Ishikawa (cell line): ENCODE results near the gene DYNLL2.

Experiments
- CEBPB ChIP-seq: IDR thresholded peaks from 2 replicates; pipeline ENCODE4 v1.6.1; 2012
- CREB1 ChIP-seq: IDR thresholded peaks from 2 replicates; pipeline ENCODE4 v1.6.1; 2012; ENCODE audit warnings: low read depth
- EGR1 ChIP-seq: IDR thresholded peaks from 2 replicates; pipeline ENCODE4 v1.6.1; 2012
- EP300 ChIP-seq: IDR thresholded peaks from 2 replicates; pipeline ENCODE4 v1.6.1; 2012; ENCODE audit warnings: borderline replicate concordance
- FOXM1 ChIP-seq: IDR thresholded peaks from 2 replicates; pipeline ENCODE4 v1.6.1; 2012; ENCODE audit warnings: low read depth, borderline replicate concordance
- NFIC ChIP-seq: IDR thresholded peaks from 2 replicates; pipeline ENCODE4 v1.6.1; 2012
- RAD21 ChIP-seq: IDR thresholded peaks from 2 replicates; pipeline ENCODE4 v1.6.1; 2012; ENCODE audit warnings: low read depth
- TAF1 ChIP-seq: IDR thresholded peaks from 2 replicates; pipeline ENCODE4 v1.6.1; 2012; ENCODE audit warnings: low read depth, mild to moderate bottlenecking
- TCF12 ChIP-seq: IDR thresholded peaks from 2 replicates; pipeline ENCODE4 v1.6.1; 2012; ENCODE audit warnings: low read depth
- TEAD4 ChIP-seq: IDR thresholded peaks from 2 replicates; pipeline ENCODE4 v1.6.1; 2012
- YY1 ChIP-seq: IDR thresholded peaks from 2 replicates; pipeline ENCODE4 v1.6.1; 2012; ENCODE audit warnings: low read depth
- ZBTB7A ChIP-seq: IDR thresholded peaks from 2 replicates; pipeline ENCODE4 v1.6.1; 2012; ENCODE audit warnings: low read depth
- TF ChIP-seq, protein P1 (sequence below): IDR thresholded peaks from 2 replicates; pipeline ENCODE4 v1.6.1; 2012
- TF ChIP-seq, protein P2 (sequence below): IDR thresholded peaks from 2 replicates; pipeline ENCODE4 v1.6.1; 2012
- TF ChIP-seq, protein P3 (sequence below): IDR thresholded peaks from 2 replicates; pipeline ENCODE4 v1.6.1; 2012; ENCODE audit warnings: low read depth, mild to moderate bottlenecking

The DYNLL2 gene

DNA sequence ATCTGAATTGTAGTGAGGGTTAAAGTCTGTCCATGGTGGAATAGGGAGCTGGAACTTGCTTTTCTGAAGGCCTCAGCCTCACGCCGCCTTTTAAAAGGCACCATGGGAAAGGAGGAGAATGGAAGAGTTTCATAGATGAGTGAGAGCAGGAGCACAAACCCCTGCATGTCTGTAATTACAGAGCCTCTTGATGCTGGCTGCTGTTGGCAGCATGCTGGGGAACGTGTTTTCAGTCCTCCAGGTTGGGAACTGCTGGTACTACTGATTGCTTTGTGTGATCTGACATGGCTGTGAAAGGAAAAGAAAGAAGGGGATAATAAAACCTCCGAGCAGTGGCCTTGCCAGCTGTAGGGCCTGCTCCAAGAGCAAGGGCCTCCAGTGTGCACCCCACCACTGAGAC is 16.8 kb upstream of the DYNLL2 start:
- TF ChIP-seq NFIC (no peak), EGR1 (no peak), ZBTB7A (no peak), TAF1 (no peak), CEBPB (no peak), YY1 (no peak), TEAD4 (no peak), EP300 (no peak), CREB1 (no peak), FOXM1 (no peak), RAD21 (no peak), TCF12 (no peak)
- TF ChIP-seq, protein P1, sequence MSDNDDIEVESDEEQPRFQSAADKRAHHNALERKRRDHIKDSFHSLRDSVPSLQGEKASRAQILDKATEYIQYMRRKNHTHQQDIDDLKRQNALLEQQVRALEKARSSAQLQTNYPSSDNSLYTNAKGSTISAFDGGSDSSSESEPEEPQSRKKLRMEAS, result no peak
- TF ChIP-seq, protein P2, sequence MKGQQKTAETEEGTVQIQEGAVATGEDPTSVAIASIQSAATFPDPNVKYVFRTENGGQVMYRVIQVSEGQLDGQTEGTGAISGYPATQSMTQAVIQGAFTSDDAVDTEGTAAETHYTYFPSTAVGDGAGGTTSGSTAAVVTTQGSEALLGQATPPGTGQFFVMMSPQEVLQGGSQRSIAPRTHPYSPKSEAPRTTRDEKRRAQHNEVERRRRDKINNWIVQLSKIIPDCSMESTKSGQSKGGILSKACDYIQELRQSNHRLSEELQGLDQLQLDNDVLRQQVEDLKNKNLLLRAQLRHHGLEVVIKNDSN, result no peak
- TF ChIP-seq, protein P3, sequence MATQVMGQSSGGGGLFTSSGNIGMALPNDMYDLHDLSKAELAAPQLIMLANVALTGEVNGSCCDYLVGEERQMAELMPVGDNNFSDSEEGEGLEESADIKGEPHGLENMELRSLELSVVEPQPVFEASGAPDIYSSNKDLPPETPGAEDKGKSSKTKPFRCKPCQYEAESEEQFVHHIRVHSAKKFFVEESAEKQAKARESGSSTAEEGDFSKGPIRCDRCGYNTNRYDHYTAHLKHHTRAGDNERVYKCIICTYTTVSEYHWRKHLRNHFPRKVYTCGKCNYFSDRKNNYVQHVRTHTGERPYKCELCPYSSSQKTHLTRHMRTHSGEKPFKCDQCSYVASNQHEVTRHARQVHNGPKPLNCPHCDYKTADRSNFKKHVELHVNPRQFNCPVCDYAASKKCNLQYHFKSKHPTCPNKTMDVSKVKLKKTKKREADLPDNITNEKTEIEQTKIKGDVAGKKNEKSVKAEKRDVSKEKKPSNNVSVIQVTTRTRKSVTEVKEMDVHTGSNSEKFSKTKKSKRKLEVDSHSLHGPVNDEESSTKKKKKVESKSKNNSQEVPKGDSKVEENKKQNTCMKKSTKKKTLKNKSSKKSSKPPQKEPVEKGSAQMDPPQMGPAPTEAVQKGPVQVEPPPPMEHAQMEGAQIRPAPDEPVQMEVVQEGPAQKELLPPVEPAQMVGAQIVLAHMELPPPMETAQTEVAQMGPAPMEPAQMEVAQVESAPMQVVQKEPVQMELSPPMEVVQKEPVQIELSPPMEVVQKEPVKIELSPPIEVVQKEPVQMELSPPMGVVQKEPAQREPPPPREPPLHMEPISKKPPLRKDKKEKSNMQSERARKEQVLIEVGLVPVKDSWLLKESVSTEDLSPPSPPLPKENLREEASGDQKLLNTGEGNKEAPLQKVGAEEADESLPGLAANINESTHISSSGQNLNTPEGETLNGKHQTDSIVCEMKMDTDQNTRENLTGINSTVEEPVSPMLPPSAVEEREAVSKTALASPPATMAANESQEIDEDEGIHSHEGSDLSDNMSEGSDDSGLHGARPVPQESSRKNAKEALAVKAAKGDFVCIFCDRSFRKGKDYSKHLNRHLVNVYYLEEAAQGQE, result no peak

DNA sequence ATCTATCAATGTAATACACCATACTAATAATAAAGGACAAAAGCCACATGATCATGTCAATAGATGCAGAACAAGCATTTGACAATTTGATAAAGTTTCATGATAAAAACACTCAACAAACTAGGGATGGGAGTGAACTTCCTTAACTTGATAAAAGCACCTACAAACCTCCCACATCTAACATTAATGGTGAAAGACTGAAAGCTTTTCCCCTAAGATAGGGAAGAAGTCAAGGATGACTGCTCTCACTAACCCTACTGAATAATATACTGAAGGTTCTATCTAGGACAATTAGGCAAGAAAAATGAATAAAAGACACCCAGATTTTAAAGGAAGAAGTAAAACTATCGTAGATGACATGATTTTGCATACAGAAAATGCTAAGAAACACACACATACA is 10.4 kb upstream of the DYNLL2 start:
- TF ChIP-seq TAF1, result no peak

DNA sequence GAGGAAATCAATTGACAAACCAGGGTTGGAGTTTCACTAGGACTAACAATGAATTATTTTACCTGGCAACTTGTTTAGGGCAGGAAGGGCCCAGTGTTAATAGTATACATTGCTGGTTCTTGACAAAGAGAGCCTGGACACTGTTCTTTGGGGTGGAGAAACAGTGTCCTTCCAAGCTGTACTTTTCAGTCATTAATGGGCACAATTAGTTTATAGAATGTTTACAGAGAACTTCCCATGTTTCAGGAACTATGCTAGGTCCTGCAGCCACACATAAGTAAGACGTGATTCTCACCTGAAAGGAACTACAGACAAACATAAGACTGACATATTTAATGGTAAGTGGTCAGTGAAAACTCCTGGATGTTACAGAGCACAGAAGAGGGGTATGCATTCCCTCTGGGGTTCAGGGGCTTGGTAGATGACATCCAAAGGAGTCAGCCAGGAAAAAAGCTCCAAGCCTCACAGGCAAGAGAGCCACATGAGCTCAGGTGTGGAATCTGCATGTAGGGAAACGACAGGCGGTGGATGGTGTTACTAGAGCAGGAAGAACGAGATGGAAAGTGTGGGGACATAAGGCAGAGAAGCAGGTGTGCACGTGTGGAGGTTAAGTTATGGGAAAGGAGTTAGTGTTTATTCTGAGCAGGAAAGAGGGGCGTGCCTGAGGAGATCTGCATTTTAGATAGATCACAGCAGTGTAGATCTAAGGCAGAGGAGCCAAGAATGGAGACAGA is 3.8 kb upstream of the DYNLL2 start:
- TF ChIP-seq NFIC (no peak), ZBTB7A (no peak), FOXM1 (no peak), CREB1 (no peak), TCF12 (no peak), EGR1 (no peak), EP300 (no peak), CEBPB (no peak), TAF1 (no peak), TEAD4 (no peak), RAD21 (no peak)
- TF ChIP-seq, protein P2, result no peak
- TF ChIP-seq, protein P3, result no peak
- TF ChIP-seq, protein P1, result no peak

DNA sequence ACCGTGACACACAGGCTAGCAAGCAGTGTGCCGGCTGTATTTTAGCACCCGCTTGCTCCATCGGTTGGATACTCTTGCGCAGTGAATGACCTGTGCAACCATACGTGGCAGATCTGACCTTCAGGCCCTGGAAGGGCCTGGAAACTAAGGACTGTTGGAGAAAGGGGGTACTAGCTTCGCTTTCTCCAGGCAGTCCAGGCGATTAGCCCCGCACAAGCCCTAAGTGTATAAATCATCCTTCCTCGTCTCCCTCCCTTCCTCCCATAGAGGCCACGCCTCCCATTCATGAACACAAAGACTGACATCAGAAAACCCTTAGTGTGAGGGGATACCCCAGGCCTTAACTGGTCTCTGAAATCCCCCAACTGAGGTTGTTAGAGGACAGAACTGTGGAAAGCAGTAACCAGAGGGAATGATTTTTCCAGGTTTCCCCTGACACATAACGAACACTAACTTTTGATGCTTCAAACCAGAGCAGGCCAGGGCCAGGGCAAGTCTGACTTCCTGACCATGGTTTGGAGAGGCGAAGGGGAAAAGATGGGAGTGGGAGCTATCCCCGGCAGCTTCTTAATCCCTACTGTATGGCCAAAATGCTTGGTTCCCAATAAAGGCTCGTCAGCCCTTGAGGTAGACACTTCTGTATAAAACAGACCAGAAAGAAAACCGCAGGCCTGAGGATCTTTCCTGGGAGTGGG is 1.4 kb upstream of the DYNLL2 start:
- TF ChIP-seq TCF12 (no peak), TAF1 (no peak), NFIC (no peak), FOXM1 (no peak), YY1 (no peak), EGR1 (no peak), CREB1 (no peak), RAD21 (no peak)
- TF ChIP-seq, protein P1, result no peak
- TF ChIP-seq, protein P2, result no peak

DNA sequence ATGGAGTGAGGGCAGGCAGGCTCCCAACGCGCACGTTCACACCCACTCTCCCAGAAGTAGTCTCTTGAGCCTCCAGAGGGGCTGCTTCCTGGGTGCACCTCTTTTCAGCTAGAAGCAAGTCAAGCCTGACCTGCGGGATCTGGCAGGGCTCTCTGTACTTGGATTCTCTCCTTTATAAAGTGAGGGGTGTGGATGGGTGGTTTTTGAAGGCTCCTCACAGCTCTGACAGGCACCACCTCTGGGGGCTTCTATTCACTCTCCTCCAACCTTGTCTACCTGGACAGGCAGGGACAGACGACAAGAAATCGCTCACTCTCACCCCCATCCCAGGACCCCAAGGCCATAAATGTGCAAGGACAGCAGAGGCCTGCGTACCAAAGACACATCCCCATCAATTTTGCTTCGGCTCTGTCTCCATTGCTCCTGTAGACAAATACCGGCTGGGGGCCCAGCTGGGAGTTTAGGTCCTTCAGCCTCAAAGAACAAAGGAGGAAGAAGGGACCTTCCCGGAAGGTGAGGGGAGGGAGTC is 814 bp upstream of the DYNLL2 start:
- TF ChIP-seq, protein P1, result no peak
- TF ChIP-seq FOXM1 (no peak), CEBPB (no peak), TCF12 (no peak), CREB1 (no peak), RAD21 (no peak), EGR1 (no peak), ZBTB7A (no peak), TEAD4 (no peak), TAF1 (no peak), NFIC (no peak)
- TF ChIP-seq, protein P2, result no peak
- TF ChIP-seq, protein P3, result no peak
